GM12874 (cell line): ENCODE data around the gene PBXIP1.

Experiments used
- TF ChIP-seq, protein P1 (sequence below): IDR thresholded peaks from 2 replicates; pipeline ENCODE4 v1.5.1; 2011; ENCODE audit warnings: low read depth, mild to moderate bottlenecking, control low read depth, low read length, moderate library complexity; ENCODE audit not compliant: insufficient read depth

PBXIP1 gene

DNA sequence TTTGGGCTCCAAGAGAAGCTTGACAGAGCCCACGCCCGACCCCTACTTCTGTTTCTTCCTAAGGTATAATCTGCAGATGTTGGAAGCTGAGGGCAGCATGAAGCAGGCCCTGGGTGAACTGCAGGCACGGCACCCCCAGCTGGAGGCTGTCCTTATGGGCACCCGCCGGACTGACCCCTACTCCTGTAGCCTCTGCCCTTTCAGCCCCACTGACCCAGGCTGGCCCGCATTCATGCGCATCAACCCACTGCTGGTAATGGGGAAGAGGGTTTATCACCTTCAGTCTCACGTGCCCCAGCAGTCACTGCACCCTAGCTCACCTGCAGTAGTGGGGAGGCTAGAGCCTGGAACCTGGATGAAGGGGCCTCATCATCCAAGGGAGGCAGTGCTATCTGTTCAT, 34.4 kb upstream of the PBXIP1 start:
- TF ChIP-seq, protein P1, sequence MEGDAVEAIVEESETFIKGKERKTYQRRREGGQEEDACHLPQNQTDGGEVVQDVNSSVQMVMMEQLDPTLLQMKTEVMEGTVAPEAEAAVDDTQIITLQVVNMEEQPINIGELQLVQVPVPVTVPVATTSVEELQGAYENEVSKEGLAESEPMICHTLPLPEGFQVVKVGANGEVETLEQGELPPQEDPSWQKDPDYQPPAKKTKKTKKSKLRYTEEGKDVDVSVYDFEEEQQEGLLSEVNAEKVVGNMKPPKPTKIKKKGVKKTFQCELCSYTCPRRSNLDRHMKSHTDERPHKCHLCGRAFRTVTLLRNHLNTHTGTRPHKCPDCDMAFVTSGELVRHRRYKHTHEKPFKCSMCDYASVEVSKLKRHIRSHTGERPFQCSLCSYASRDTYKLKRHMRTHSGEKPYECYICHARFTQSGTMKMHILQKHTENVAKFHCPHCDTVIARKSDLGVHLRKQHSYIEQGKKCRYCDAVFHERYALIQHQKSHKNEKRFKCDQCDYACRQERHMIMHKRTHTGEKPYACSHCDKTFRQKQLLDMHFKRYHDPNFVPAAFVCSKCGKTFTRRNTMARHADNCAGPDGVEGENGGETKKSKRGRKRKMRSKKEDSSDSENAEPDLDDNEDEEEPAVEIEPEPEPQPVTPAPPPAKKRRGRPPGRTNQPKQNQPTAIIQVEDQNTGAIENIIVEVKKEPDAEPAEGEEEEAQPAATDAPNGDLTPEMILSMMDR: no peak

DNA sequence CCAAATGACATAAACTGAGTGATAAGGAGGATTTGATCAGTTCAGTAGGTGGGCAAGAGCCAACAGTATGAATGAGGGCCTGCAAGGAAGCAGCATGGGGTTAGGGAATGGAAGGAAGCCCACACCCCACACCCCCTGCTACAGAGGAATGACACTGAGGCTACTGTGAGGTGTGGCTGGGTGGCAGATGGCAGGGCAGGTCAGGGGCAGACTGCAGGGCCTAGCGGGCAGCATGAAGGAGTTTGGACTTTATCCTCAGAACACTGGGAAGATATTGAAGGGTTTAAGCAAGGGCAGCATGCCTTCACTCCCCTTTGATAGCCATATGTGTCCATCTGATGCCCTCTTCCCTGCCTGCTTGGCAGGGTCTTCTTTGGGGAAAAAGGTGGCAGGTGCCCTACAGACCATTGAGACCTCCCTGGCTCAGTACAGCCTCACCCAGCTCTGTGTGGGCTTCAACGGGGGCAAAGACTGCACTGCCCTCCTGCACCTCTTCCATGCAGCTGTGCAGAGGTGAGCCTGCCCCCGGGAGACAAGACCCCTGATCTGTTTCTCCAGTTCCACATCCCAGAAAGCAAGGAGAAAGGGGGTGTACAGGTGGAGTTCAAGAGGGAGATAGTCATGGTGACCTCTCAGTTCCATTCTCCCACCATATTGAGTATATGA, 33.4 kb upstream of the PBXIP1 start:
- TF ChIP-seq, protein P1: no peak

DNA sequence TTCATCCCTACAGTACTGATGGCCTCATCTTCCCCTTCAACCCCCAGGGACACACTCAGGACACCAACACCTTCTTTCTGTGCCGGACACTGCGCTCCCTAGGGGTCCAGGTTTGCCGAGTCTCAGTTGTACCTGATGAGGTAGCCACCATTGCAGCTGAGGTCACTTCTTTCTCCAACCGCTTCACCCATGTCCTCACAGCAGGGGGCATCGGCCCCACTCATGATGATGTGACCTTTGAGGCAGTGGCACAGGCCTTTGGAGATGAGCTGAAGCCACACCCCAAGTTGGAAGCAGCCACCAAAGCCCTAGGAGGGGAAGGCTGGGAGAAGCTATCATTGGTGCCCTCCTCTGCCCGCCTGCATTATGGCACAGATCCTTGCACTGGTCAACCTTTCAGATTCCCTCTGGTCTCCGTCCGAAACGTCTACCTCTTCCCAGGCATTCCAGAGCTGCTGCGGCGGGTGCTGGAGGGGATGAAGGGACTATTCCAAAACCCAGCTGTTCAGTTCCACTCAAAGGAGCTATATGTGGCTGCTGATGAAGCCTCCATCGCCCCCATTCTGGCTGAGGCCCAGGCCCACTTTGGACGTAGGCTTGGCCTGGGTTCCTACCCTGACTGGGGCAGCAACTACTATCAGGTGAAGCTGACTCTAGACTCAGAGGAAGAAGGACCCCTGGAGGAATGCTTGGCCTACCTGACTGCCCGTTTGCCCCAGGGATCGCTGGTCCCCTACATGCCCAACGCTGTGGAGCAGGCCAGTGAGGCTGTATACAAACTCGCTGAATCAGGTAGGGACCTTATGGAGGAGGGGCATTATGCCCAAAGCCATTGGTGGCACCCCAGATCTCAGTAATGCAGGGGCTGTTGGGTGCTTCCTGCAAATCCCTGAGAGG, 32.4 kb upstream of the PBXIP1 start:
- TF ChIP-seq, protein P1: no peak

DNA sequence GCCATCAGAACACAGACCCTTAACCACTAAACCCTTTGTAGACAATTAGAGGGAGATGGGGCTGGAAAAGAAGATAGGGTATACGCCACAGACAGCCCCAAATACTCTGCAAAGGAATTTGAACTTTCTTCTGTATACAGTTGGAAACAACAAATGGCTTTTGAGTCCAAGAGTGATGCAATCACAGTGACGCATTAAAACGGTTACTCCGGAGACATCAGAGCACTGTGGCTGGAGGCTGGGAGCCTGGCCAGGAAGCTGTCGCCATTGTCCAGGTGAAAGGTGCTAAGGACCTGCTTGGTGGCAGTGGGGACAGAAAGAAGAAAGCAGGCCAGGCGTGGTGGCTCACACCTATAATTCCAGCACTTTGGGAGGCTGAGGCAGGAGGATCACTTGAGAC, 31.4 kb upstream of the PBXIP1 start:
- TF ChIP-seq, protein P1: no peak

DNA sequence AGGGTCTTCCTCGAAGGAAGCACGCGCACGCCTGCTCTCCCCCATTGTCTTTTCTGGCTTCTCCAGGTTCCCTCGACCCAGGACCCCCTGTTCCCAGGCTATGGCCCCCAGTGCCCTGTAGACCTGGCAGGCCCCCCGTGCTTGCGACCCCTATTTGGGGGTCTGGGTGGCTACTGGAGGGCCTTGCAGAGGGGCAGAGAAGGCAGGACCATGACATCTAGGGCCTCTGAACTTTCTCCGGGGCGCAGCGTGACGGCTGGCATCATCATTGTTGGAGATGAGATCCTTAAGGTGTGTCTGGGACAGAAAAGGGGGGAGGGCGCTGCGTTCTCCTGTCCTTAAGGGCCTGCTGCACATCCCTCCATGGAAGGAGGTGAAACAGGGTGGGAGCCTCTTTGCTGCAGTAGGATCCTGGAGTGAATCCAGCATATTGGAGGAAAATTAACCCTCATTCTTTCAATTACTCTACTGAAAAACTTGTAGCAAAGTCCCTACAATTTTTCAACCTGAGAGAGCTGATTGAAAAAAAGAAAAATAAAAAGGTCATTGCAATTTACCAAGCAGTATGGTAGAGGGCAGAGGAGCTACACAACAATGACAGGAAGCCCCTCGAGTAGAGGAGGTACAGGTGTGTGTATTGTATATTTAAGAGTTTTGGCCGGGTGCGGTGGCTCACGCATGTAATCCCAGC, 28.0 kb upstream of the PBXIP1 start:
- TF ChIP-seq, protein P1: no peak

DNA sequence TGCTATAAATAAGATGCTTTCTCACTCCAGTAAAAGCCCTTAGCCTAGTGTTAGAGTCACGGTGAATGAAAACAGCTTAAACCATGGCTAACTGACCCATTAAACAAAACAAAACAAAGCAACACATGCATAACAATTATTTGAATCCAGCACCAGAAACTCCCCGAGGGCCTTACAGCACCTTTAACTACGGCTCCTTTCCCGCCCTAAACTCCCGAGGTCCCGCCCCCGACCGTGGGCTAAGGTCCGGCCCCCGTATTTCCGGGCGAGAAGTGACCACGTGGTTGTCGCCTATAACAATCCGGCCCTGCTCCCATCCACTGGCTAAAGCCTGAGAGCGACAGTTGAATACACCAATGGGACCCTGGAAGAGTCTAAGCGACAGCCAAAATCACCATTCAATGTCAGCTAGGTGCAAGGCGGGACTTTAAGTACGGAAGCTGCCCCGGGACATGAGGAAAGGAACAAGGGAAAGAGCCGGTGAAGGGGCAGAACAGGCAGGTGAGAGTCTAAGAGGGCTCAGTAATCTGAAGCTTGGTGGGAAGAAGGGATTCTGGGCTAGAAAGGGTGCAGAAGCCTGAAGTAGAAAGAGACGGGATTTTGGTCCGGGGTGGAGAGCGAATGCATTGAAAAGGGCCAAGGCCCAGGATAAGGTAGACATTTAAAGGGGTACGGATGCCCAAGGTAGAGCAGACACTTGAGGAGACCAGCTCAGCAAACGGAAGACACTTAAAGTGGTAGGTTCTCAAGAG, 27.2 kb upstream of the PBXIP1 start, which contains the start of gene FLAD1:
Gene FLAD1 (plus strand): TSS at position 448 of the 752 bp plus-strand sequence. CDS start 351 bp downstream, outside the sequence.
- TF ChIP-seq, protein P1: no peak
